ENCODE measurements around the gene PPP1R1C. TPM values are rescaled to one million over a fixed set of nuclear protein-coding genes. Genes with fewer than 3 reads are reported as not detected.

PPP1R1C gene
- total and polyA plus RNA-seq, 2 of the 13 experiments (the other 11 are each of a cell fraction or from before 2014, with no cell fraction given) = 1.5 to 3.5 TPM

GRCh38 chr2:182015334-182016109 lies 29.9 kb downstream of the PPP1R1C start (continued):
- no peak for TF ChIP-seq PBX2 (CRISPR knock-in tag; IDR thresholded peaks at IDR 0.05)
- TF ChIP-seq NR3C1 (CRISPR knock-in tag; IDR thresholded peaks at IDR 0.05) = no peak
- no peak for TF ChIP-seq THAP11 (CRISPR knock-in tag; IDR thresholded peaks at IDR 0.05)
- TF ChIP-seq MTERF4 (CRISPR knock-in tag; IDR thresholded peaks at IDR 0.05) = no peak
- TF ChIP-seq ZNF281 (CRISPR knock-in tag; IDR thresholded peaks at IDR 0.05; ENCODE audit: borderline replicate concordance) = no peak
- no peak for TF ChIP-seq ZKSCAN1 (IDR thresholded peaks at IDR 0.05; ENCODE audit: low read length)
- TF ChIP-seq ZMYM2 (CRISPR knock-in tag; IDR thresholded peaks at IDR 0.05) = no peak

- H2AFZ ChIP-seq (ENCODE audit: low read length) = no peak overlapping the region
- H3K4me3 ChIP-seq (replicated peaks in 1 of 3; ENCODE audit: insufficient read depth in 1 of 3, low read depth in 2 of 3, low read length in 3 of 3) = no peak overlapping the region
- H3K27me3 ChIP-seq (ENCODE audit: control insufficient read depth in 1 of 2, insufficient read depth in 2 of 2, low read length in 2 of 2) = no peaks in the 10 kb centered on the region
- CTCF ChIA-PET (ENCODE audit: low intra/inter-chr PET ratio, low total read pairs) = no interaction called here
- no peaks in the 10 kb centered on the region for H3K36me3 ChIP-seq (replicated peaks in 1 of 2; ENCODE audit: control insufficient read depth in 1 of 2, insufficient read depth in 2 of 2, low read length in 2 of 2)
- 52% methylated on average over 1 of the region's 1 CpG for WGBS (ENCODE audit: low lambda C conversion rate)
- in situ Hi-C loops (cut with HindIII; ENCODE audit: extremely low pct_ligation_motif_present, low pct_unique_long_range_greater_than_20kb) (no loop called here), intact Hi-C loops (cut with micrococcal nuclease; ENCODE audit: unreplicated experiment) (no loop called here)
- FAIRE-seq = no peak
- no TSS peak for BruUV-seq (replicated peaks)
- no peaks in the 10 kb centered on the region for H4K20me1 ChIP-seq (ENCODE audit: insufficient read depth, low read length)
- ATAC-seq = no peak
- peaks cover 34% of the 10 kb centered on the region for H3K9me3 ChIP-seq (ENCODE audit: low read length)
- H3K4me1 ChIP-seq (ENCODE audit: insufficient read depth, low read length) = no peaks in the 10 kb centered on the region
- no peak overlapping the region for H3K27ac ChIP-seq (ENCODE audit: extremely low read length, insufficient read depth, low read length)
- DNase-seq (ENCODE audit: low spot score) = no peak
- H3K4me2 ChIP-seq (ENCODE audit: low read depth, low read length) = no peak overlapping the region
- no peaks in the 10 kb centered on the region for H3K79me2 ChIP-seq (ENCODE audit: insufficient read depth, low read length)
- H3K9ac ChIP-seq (ENCODE audit: insufficient read depth, low read depth, low read length) = no peak overlapping the region
- POLR2A ChIA-PET = no interaction called here
- TF ChIP-seq ZNF75D (CRISPR knock-in tag; IDR thresholded peaks at IDR 0.05; ENCODE audit: borderline replicate concordance) (no peak), TAF15 (IDR thresholded peaks at IDR 0.05; ENCODE audit: low read depth, low read length, poor library complexity, severe bottlenecking) (no peak), FOXO4 (CRISPR knock-in tag; conservative IDR thresholded peaks at IDR 0.05) (no peak), ZBTB7B (CRISPR knock-in tag; IDR thresholded peaks at IDR 0.05) (no peak), HNF1B (CRISPR knock-in tag; IDR thresholded peaks at IDR 0.05) (no peak)
Measured at GRCh38 chr2:182018218-182018617, 32.6 kb downstream of the PPP1R1C start.
